OCI-LY7 (cell line): Measurements from ENCODE around the gene NCOA7.

Experiments used
- CTCF ChIP-seq: fragments of 200-600 bp; sonication (generic); conservative IDR thresholded peaks from 2 replicates; pipeline ENCODE4 v1.5.1; 2014; ENCODE audit warnings: mild to moderate bottlenecking, antibody characterized with exemption, low read length, moderate library complexity, mixed read lengths
- EZH2phosphoT487 ChIP-seq: fragments of 200-600 bp; sonication (generic); IDR thresholded peaks from 2 replicates; pipeline ENCODE4 v1.6.1; 2018; ENCODE audit warnings: low read depth, borderline replicate concordance, mild to moderate bottlenecking, mixed run types, antibody characterized with exemption, low read length, moderate library complexity, mixed read lengths

GRCh38 chr6:125850361-125850760 lies 59.6 kb downstream of the NCOA7 start:
- TF ChIP-seq CTCF (no peak), EZH2phosphoT487 (no peak)
